ENCODE results near the gene P2RX7.

P2RX7 gene

GRCh38 chr12:121132601-121133481 lies at the start of gene P2RX7:
P2RX7 (plus strand) TSS chr12:121132876; CDS start chr12:121132971, 95 bp downstream.
- DNase-seq (ENCODE audit: low read depth, low spot score), result peak; percentile 41

DNA sequence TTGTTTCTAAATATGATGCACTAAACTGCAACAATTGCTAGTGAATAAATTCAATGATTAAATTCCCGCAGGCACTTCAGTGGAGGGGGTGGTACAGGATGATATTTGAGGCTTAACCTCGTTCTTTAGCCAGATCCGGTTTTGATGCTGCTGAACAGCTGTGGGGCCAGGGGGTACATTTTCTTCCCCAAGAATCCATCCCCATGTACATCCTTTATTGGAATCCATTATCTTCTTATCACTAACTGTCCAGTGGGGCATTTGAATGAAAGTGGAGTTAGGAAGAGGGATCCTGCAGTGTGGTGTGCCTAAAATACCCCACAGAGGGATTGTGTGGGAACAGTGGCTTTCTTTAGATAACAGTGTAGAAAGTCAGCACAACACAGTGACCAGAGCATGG lies 48.4 kb upstream of the P2RX7 start:
- DNase-seq (ENCODE audit: low read depth, low spot score), result no peak

- no peak for DNase-seq (ENCODE audit: low read depth, low spot score)
Observed at GRCh38 chr12:121085069-121085468, 47.6 kb upstream of the P2RX7 start.

DNA sequence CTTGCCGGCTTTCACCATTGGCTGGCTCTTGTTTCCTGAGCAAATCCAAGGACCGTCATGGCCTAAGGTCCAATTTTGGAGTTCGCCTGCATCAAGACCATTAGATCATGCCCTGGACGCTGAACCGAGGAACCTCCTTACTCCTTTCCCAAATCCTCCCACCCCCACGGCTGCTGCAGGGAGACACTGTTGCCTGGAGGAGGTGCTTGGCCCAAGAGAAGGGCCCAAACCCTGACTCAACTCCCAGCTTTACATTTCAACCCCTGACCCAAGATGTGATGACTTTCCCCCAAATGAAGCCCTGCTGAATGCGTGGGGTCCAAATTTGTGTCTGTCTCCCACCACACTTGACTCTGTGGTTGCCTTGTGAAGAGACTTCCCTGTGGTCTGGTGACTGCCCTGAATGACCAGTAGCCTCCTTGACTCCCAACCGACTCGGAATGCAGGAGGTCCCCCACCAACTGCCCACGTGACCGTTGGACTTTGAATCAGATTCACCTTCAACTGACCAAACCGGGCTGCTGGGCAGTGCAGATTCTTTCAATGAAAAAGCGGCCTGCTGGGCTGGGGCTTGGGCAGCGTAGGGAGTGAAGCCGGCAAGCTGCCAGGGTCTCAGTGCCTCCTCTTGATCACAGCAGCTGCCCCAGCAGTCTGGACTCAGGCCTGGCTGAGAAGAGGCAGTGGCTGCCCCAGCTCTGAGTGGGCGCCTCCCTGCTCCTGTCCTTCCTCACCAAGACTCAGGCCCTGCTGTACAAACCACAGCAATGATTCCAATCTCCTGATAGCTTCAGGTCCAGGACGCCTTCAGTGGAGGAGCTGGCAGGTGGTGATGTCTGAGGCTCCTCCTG lies 46.9 kb upstream of the P2RX7 start:
- DNase-seq (ENCODE audit: low read depth, low spot score), result no peak

- no peak for DNase-seq (ENCODE audit: low read depth, low spot score)
Observed at GRCh38 chr12:121086781-121087295, 45.8 kb upstream of the P2RX7 start.

- no peak for DNase-seq (ENCODE audit: low read depth, low spot score)
Observed at GRCh38 chr12:121087467-121088194, 45.0 kb upstream of the P2RX7 start.

- DNase-seq (ENCODE audit: low read depth, low spot score), result no peak
Observed at GRCh38 chr12:121088195-121088585, 44.5 kb upstream of the P2RX7 start.

- DNase-seq (ENCODE audit: low read depth, low spot score), result peak; percentile 28
Observed at GRCh38 chr12:121089031-121089812, 43.5 kb upstream of the P2RX7 start.

DNA sequence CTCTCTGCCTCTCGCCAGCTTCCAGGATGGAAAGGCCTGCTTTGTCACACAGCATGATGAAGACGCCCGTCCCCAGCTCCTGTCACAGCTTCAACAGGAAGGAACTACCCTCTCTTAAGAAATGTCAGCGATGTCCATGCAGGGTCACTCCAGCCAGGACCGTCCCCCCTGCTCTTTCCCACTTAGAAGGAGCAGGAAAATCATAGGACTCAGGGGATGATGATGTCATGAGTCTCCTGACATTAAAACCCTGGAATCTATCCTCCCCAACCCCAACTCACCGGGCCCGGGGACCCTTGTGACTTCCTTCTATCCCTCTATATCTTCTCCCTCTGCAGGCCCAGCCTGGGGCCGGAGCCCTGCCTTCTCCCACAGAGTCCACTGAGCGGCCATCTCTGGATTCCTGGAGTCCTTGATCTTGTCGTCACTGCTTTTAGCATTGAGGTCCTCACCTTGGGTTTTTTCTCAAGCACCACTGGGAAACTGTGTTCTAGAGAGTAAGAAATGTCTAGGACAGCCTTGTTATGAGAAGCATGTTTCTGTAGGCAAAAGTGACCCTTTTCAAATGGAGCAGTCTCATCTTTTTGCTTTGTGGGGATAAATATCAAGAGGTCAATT lies 42.8 kb upstream of the P2RX7 start:
- DNase-seq (ENCODE audit: low read depth, low spot score), result no peak

GRCh38 chr12:121090586-121091514 lies 41.8 kb upstream of the P2RX7 start:
- DNase-seq (ENCODE audit: low read depth, low spot score), result no peak

- no peak for DNase-seq (ENCODE audit: low read depth, low spot score)
Observed at GRCh38 chr12:121092034-121092433, 40.6 kb upstream of the P2RX7 start.

GRCh38 chr12:121093487-121093891 lies 39.2 kb upstream of the P2RX7 start:
- peak; percentile 27 for DNase-seq (ENCODE audit: low read depth, low spot score)

DNA sequence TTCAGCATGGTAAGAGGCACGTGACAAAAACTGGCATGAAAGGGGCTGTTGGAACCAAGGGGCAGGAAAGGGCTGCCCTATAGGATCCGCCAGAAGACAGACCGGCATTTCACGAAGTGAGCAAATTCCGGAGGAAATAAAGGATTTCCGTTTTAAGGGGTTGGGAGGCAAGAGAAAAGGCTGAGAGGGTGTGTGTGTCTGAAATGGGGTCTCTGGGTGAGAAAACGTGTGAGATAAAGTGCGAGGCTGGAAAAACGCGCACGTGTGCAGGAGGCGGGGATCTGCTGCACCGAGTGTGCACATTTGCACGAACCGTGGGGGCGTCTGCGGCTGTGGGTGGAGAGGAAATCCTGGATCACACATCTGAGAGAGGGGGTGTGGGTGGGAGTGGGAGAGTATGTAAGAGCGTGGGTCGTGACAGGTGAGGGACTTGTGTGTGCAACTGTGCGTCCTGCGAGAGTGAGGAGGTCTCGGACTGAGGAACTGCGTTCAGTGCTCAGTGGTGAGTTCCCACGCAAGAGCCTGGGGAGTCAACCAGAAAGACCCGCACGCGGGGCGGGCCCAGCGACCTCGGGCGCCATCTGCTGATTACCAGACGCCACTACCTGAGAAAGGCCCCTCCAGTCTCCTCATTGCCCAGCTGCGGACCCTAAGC lies 37.0 kb upstream of the P2RX7 start:
- DNase-seq (ENCODE audit: low read depth, low spot score), result peak; percentile 84

DNA sequence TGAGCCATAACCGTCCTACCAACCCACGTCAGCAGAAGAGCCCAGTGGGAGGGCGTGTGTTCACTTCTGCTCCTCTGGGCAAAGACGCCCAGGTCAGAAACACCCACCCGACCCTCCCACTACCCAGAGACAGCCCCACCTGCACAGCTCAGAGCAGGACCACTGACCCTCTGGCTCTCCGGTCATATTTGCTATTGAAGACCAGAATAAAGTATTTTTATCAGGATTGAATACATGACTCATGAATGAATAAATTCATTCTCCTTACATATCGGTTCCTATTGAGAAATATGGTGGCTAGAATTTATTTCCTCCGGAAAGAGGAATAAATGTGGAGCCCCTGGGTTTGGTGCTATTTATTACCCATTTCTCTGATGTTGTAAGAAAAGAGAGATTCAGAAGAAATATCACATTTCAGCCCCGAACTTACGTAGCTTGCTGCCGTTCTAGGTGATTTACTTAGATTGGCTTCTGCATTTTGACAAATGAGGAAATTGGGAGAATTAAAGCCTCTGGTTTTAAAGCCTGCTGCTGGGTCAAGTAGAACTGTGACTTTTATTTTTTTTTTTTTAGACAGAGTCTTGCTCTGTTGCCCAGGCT lies 36.4 kb upstream of the P2RX7 start:
- no peak for DNase-seq (ENCODE audit: low read depth, low spot score)

GRCh38 chr12:121099779-121100178 lies 32.9 kb upstream of the P2RX7 start:
- DNase-seq (ENCODE audit: low read depth, low spot score), result no peak

DNA sequence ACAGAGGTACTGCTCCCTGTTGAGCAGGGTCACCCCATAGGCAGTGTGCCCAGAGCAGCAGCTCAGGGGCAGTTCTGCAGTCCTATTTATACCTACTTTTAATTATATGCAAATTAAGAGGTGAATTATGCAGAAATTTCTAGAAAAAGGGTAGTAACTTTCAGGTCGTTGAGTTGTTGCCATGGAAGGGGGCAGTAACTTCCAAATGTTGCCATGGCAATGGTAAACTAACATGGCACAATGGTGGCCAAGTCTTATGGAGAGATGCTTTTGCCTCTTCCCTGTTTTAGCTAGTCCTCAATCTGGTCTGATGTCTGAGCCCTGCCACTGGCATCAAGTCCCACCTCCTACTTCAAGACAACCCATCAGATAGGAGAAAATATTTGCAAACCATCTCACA lies 30.4 kb upstream of the P2RX7 start:
- no peak for DNase-seq (ENCODE audit: low read depth, low spot score)

GRCh38 chr12:121107681-121108080 lies 25.0 kb upstream of the P2RX7 start:
- DNase-seq (ENCODE audit: low read depth, low spot score), result peak; percentile 37

DNA sequence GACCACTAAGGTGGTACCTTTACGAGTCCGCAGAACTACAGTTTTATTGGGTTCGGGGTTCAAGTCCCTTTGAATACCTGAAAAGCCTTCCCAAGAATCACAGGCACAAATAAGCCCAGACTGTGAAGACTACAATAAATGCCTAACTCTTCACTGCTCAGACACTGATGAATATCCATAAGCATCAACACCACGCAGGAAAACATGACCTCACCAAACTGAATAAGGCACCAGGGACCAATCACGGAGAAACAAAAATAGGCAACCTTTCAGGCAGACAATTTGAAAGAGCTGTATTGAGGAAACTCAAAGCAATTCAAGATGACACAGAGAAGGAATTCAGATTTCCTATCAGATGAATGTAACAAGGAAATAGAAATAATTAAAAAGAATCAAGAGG lies 24.2 kb upstream of the P2RX7 start:
- DNase-seq (ENCODE audit: low read depth, low spot score), result no peak
